Muscle of arm (tissue), 14 donors: ENCODE measurements around the gene CDO1. TPM values are rescaled to one million over a fixed set of nuclear protein-coding genes. Genes with fewer than 3 reads are reported as not detected.

ENCODE experiments used
- DNase-seq: peaks from one replicate; pipeline ENCODE4 v3.0.0-alpha.2; 2013
- long read RNA-seq, 11 donors: transcript quantifications; one replicate each; lab custom pipeline, GENCODE V29; 2026
- polyA plus RNA-seq, 12 donors: library from polyadenylated mRNA; unstranded; fragments of 120-200 nt; gene quantifications; one replicate each; pipeline ENCODE4 v1.2.1, GENCODE V29; 2013; ENCODE audit not compliant: insufficient read length in 12 of 12

Gene CDO1
- 10 to 100 TPM in 11 of 12 donors, not detected in 1; 14.7 to 35.4 (median 24.0) TPM for polyA plus RNA-seq
- long read RNA-seq, donor 1, partial matches to known transcripts: 0 of 1 reads
- long read RNA-seq, donor 1, other reads (novel, unspliced or antisense): 0 of 1 reads
- long read RNA-seq, donor 2, transcript CDO1-201 (5 exons, 1,860 nt): major isoform, 5 of 5 reads
- long read RNA-seq, donor 2, partial matches to known transcripts: 0 of 5 reads
- long read RNA-seq, donor 2, other reads (novel, unspliced or antisense): 0 of 5 reads
- long read RNA-seq, donor 3, partial matches to known transcripts: 0 of 3 reads
- long read RNA-seq, donor 3, other reads (novel, unspliced or antisense): 0 of 3 reads
- long read RNA-seq, donor 4, partial matches to known transcripts: 0 of 2 reads
- long read RNA-seq, donor 4, other reads (novel, unspliced or antisense): 0 of 2 reads
- long read RNA-seq, donor 5, transcript CDO1-201 (5 exons, 1,860 nt): major isoform, 11 of 11 reads
- long read RNA-seq, donor 5, partial matches to known transcripts: 0 of 11 reads
- long read RNA-seq, donor 5, other reads (novel, unspliced or antisense): 0 of 11 reads
- long read RNA-seq, donor 6, transcript CDO1-201 (5 exons, 1,860 nt): major isoform, 5 of 5 reads
- long read RNA-seq, donor 6, partial matches to known transcripts: 0 of 5 reads
- long read RNA-seq, donor 6, other reads (novel, unspliced or antisense): 0 of 5 reads
- long read RNA-seq, donor 7, partial matches to known transcripts: 0 of 3 reads
- long read RNA-seq, donor 7, other reads (novel, unspliced or antisense): 0 of 3 reads
- long read RNA-seq, donor 8, transcript CDO1-201 (5 exons, 1,860 nt): major isoform, 5 of 5 reads
- long read RNA-seq, donor 8, partial matches to known transcripts: 0 of 5 reads
- long read RNA-seq, donor 8, other reads (novel, unspliced or antisense): 0 of 5 reads
- long read RNA-seq, donor 9, transcript CDO1-201 (5 exons, 1,860 nt): major isoform, 8 of 8 reads
- long read RNA-seq, donor 9, partial matches to known transcripts: 0 of 8 reads
- long read RNA-seq, donor 9, other reads (novel, unspliced or antisense): 0 of 8 reads
- long read RNA-seq, donor 10, transcript CDO1-201 (5 exons, 1,860 nt): major isoform, 12 of 12 reads
- long read RNA-seq, donor 10, partial matches to known transcripts: 0 of 12 reads
- long read RNA-seq, donor 10, other reads (novel, unspliced or antisense): 0 of 12 reads
- long read RNA-seq, donor 11, transcript CDO1-201 (5 exons, 1,860 nt): major isoform, 6 of 6 reads
- long read RNA-seq, donor 11, partial matches to known transcripts: 0 of 6 reads
- long read RNA-seq, donor 11, other reads (novel, unspliced or antisense): 0 of 6 reads

DNA sequence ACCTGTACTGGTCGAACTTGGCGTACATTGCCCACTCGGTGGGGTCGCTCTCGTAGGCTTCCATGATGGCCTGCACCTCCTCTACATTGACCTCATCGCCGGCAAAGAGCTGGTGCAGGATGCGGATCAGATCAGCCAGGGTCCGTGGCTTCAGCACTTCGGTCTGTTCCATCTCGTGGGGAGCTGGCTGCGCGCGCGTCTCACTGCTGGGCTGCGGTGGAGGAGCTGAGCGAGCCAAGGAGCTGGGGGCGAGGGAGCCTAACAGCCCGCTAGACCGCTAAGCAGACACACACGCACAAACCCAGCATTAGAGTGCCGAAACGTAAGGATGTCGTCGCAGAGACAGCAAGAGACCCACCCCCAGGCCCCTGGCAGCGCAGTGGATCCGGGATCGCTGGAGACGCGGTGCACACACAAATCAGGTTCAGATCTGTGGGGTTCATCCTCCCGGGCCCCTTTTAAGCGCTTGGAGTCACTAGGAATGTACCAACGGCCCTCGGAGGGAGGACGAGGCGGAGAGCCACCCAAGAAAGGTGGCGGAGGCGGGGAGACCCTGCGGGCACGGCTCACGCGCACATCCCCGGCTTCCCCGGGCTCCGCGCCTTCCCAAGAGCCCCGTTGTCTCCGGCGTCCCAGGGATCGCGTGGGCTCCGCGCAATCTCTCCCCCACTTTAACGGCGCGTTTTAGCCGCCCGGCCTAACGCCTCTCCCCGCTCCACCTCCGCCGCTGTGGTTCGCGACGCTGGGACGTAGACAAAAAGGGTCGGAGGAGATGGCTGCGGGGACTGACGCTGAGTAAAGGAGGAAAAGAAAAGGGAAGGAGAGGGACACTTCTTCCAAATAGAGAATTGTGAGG lies at the start of gene CDO1:
CDO1 (minus strand) TSS at position 434 of the 856 bp plus-strand sequence; CDS start at position 172, 262 bp downstream.
- DNase-seq: peak; percentile 91

- no peak for DNase-seq
Measured at GRCh38 chr5:115859378-115859777, 42.9 kb upstream of the CDO1 start.

DNA sequence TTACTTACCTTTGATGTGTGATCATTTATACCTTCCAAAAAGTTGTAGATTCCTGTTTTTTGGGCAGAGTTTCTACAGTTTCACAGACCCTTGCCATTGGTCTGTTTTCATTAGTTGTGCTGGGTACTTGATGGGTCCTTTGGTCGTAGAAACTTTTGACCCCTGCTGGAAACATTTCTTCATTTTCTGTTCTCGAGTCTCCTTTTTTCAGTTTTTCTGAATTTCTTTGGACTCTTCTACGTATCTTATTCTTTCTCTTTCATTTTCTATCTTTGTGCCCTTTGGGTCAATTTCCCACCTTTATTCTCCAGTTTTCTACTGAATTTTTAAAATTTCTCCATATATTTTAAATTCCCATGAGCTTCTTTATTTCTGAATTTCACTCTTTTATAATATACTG lies 41.9 kb upstream of the CDO1 start:
- no peak for DNase-seq

DNA sequence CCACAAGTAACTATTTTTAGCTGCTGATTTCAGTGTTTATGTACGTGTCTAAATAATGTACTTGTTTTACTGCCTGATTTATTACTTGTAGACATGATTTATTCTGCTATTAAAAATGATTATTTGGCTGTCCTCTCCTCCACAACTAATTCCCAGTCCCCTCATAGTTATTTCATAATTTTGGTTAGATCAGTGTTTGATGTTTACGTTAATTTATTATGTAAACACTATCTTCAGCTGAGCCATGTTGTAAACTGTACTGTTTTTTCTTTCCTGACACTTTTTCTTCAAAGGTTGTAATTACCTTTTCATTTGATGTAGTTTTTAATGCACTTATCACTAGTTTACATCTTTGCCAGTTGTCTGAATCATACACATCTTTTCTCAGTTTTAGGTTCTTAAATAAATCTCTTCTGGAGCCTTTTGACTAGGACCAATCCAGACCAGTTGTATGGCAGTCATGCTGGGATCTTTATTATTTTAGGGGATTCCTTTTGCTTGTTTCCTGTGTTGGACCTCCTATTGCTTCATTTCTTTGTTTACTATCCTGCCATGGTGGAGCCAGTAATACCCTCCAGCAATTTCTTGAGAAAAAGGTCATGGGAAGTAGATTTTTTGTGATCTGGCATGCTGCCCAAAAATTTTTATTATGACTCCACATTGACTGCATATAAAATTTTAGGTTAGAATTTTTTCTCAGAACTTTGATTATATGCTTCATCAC lies 41.3 kb upstream of the CDO1 start:
- no peak for DNase-seq

DNA sequence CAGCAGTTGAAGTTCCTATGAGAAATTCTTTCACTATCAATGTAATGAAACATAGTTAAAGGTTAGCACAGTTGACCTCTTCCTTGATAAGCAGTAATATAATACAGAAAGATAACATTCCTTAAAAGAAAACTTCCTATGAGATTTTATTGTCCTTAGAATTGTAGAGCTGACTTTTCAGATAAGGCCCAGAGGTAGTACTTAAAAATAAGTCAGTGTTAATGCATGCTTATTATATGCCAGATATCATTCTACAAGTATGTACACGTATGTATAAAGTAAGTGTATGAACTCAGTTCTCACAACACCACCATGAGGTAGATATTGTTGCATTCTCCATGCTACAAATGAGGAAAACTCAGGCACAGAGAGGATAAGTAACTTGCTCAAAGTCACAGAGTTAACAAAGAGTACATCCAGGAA lies 40.6 kb upstream of the CDO1 start:
- no peak for DNase-seq

DNA sequence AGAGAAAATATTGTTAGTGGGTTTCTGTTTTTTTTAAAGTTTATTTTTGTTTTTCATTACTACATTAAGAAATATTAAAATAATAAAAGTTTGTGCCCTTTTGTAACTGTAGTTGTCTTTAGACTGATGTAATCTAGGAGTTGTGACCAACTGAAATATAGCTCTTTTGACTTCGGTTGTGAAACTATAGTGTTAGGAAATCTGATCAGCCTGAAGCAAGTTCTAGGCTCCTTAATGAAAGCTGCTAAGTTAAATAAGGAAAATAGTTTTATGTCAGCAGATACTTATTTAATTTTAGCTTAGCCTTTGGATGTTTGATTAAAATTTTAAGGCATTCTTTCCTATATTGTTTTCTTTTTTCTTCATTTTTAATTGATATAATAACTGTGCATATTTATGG lies 39.5 kb upstream of the CDO1 start:
- no peak for DNase-seq

- DNase-seq: no peak
Measured at GRCh38 chr5:115854139-115854538, 37.7 kb upstream of the CDO1 start.

DNA sequence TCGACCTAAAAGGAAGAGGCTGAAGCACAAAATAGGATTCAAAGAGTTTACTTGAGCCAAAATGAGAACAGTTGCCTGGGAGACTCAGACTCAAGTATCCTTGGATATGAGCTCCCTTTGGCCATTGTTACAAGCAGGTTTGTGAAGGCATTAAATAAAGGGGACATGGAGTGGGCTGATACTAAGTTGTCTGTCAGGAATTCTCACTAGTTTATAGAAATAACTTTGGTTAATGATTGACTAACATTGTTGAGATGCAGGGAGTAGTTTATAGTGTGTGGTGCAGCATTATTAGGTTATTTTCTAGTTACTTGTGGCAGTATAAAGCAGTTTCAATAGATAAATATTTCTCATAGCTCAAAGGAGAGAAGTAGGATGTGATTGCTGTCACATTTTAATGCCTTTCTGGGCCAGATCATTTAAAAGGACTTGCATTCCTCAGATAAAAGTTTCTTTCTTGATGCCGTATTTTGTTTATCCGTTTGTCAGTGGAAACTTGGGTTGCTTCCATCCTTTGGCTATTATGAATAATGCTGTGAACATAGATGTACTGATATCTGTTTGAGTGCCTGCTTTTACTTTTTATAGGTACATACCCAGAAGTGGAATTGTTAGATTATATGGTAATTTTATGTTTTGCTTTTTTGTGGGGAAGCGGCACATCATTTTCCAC lies 34.4 kb upstream of the CDO1 start:
- DNase-seq: no peak

DNA sequence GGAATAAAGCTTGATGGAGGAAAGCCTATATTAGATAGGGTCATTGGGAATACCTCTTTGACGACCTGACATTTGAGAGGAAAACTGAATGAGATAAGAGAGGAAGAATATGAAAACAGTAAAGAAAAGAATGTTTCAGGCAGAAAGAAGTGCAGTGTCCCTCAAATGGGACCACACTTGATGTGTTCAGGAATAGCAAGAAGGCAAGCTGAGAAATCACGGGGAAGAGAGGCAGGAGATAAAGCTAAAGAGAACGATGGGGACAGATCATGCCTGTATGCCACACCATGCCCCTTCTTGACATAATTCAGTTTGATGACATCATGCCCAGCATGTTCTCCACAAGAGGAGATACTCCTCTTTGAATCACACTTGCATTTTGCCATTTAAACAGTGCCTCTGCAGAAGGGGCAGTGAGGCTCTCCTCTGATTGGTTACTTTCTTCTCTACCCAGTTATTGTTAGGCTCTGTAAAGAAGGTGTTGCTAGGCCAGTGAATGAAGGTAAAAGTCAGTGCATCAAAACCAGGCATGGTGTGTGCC lies 32.9 kb upstream of the CDO1 start:
- DNase-seq: no peak

DNA sequence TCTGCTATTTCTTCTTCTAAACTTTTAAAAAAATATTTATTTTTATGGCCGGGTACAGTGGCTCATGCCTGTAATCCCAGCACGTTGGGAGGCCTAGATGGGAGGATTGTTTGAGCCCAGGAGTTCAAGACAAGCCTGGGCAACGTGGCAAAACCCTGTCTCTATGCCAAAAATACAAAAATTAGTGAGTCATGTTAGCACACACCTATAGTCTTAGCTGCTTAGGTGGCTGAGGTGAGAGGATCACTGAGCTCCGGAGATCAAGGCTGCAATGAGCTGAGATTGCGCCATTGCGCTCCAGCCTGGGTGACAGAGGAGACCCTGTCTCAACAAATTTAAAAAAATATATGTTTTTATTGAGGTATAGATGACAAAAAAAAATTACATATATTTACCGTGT lies 30.8 kb upstream of the CDO1 start:
- DNase-seq: no peak

DNA sequence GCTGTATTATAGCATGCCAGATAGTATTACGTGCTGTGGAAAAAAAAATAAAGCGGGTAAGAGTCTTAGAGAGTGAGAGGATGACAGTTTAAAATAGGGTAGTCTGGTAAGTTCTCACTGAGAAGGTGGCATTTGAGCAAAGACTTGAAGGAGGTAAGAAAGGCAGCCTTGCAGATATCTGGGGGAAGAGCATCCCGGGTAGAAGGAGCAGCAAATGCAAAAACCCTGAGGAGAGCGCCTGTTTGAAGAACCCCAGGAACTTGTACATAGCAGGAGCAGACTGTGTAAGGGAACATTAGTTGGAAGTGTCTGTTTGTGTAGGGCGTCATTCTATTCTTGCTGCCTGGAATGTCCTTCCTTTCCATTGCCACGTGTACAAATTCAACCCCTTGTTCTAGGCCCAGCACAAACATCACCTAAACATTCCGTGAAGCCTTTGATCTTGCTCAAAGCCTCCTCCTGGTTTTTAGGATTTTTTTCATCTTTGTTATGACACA lies 27.9 kb upstream of the CDO1 start:
- DNase-seq: no peak

- DNase-seq: no peak
Measured at GRCh38 chr5:115843444-115844130, 27.1 kb upstream of the CDO1 start.

DNA sequence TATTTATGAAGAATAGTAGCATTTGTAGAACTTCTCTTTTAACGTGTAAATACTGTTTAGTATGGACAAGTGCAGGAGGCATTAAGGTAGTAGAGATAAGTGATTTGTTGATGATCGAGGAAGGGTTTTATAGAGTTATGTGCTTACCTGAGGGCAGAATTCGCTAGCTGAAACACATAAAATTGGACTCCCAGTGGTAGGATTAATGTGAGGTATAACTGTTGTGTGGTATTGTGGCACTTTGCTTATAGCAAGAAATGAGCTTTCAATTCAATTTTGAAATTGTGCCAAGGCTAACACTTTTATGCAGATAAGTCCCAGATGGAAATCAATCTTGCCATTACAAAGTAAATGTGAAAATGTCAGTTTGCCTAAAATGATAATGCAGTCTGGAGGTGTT lies 26.5 kb upstream of the CDO1 start:
- DNase-seq: no peak

DNA sequence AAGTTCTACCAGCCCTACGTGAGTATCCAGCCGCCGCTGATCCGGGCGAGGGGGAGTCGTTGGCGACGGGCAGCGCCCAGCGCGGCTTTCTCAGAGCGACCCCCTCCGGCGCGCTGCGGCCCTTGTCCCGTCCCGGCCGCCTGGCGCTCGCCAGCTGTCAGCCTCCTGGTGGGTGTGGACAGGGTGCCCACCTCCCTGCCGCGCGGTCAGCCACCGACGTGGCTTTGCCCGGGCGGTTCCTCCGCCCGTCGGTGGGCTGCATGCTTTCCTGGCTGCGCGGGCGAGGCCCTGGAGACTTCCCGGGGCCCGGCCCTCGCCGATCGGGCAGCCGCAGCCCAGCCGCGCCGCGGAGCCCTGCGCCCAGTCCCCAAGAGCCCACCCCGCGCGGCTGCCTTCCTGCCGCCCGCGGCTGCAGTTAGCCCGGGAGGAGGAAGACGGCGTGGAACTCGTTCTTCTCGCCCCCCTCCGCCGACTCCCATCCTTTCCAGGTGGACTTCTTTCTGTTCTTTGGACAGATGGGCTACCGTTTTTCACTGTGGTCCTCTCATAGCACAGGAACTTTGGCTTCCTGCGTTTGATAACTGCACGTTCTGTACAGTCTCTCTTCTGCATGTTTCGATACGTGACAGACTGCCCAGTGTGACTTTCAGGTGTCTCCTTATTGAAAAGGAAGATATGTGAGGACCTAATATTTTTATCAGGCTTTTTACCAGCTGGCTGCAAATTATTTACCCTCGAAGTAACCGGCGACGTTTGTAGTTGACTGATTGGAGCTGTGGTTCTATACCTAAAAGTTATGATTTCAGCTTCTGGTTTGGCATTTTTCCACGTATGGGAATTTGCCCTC lies 25.9 kb upstream of the CDO1 start:
- peak; percentile 49 for DNase-seq

- DNase-seq: peak; percentile 96
Measured at GRCh38 chr5:115841382-115842088, 25.1 kb upstream of the CDO1 start, which contains the start of the genes AP3S1 and ATG12. Gene AP3S1 (plus strand): TSS chr5:115841935. CDS start chr5:115842038, 103 bp downstream. Gene ATG12 (minus strand): TSS chr5:115841565. CDS start chr5:115841552, 13 bp downstream.

DNA sequence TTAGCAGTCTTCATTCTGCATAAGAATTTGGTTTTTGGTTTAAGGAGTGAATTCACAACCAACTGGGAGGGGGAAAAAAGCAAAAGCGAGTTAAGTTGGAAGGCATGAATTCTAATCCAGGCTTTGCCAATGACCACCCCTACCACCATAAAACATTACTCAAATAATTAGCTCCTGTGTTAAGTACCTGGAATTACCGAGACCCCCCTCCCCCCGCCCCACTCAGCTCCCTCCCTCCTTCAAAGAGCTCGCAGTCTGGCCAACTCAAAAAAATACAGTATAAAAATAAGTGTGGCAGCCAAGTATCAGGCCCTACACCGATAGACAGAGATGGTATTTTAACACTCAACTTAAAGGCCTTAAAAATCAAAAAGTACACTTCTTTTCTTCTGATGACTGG lies 24.4 kb upstream of the CDO1 start:
- DNase-seq: no peak
